ENCODE measurements around the gene ZMIZ1. TPM values are rescaled to one million over a fixed set of nuclear protein-coding genes. Genes with fewer than 3 reads are reported as not detected.
"Not testable (repeated sequence)": the region's sequence is repeated elsewhere in the genome, so short reads cannot be mapped to it uniquely, and the experiment has no call there.

ZMIZ1 gene
- total RNA-seq, 1 donor from 2014 or later, result 50.1 TPM

- DNase-seq (ENCODE audit: extremely low read depth, low read depth, low spot score), result no peak
Observed at GRCh38 chr10:79327090-79327457, 258.3 kb downstream of the ZMIZ1 start.

- no peak for DNase-seq (ENCODE audit: extremely low read depth, low read depth, low spot score)
Observed at GRCh38 chr10:79328147-79328701, 259.5 kb downstream of the ZMIZ1 start.

GRCh38 chr10:79328737-79329504, 260.2 kb downstream of the ZMIZ1 start:
- no peak for DNase-seq (ENCODE audit: extremely low read depth, low read depth, low spot score)

GRCh38 chr10:79329529-79329928, 260.8 kb downstream of the ZMIZ1 start:
- DNase-seq (ENCODE audit: extremely low read depth, low read depth, low spot score), result no peak

GRCh38 chr10:79331226-79331625, 262.5 kb downstream of the ZMIZ1 start:
- DNase-seq (ENCODE audit: extremely low read depth, low read depth, low spot score), result no peak

GRCh38 chr10:79331709-79332108, 262.9 kb downstream of the ZMIZ1 start:
- DNase-seq (ENCODE audit: extremely low read depth, low read depth, low spot score), result no peak

- DNase-seq (ENCODE audit: extremely low read depth, low read depth, low spot score), result not testable (repeated sequence)
Observed at GRCh38 chr10:79332610-79333315, 264.0 kb downstream of the ZMIZ1 start.

GRCh38 chr10:79333513-79333912, 264.7 kb downstream of the ZMIZ1 start:
- no peak for DNase-seq (ENCODE audit: extremely low read depth, low read depth, low spot score)

GRCh38 chr10:79334573-79334972, 265.8 kb downstream of the ZMIZ1 start:
- DNase-seq (ENCODE audit: extremely low read depth, low read depth, low spot score), result no peak

GRCh38 chr10:79335094-79335469, 266.3 kb downstream of the ZMIZ1 start:
- no peak for DNase-seq (ENCODE audit: extremely low read depth, low read depth, low spot score)

- no peak for DNase-seq (ENCODE audit: extremely low read depth, low read depth, low spot score)
Observed at GRCh38 chr10:79335470-79336235, 266.9 kb downstream of the ZMIZ1 start.

- DNase-seq (ENCODE audit: extremely low read depth, low read depth, low spot score), result no peak
Observed at GRCh38 chr10:79336276-79336675, 267.5 kb downstream of the ZMIZ1 start.

- DNase-seq (ENCODE audit: extremely low read depth, low read depth, low spot score), result no peak
Observed at GRCh38 chr10:79336739-79337138, 268.0 kb downstream of the ZMIZ1 start.

- DNase-seq (ENCODE audit: extremely low read depth, low read depth, low spot score), result not testable (repeated sequence)
Observed at GRCh38 chr10:79337783-79338469, 269.2 kb downstream of the ZMIZ1 start.

GRCh38 chr10:79339266-79339665, 270.5 kb downstream of the ZMIZ1 start:
- DNase-seq (ENCODE audit: extremely low read depth, low read depth, low spot score), result no peak

GRCh38 chr10:79340646-79341244, 272.0 kb downstream of the ZMIZ1 start:
- no peak for DNase-seq (ENCODE audit: extremely low read depth, low read depth, low spot score)

- no peak for DNase-seq (ENCODE audit: extremely low read depth, low read depth, low spot score)
Observed at GRCh38 chr10:79342295-79342761, 273.6 kb downstream of the ZMIZ1 start.

GRCh38 chr10:79342811-79343561, 274.2 kb downstream of the ZMIZ1 start:
- no peak for DNase-seq (ENCODE audit: extremely low read depth, low read depth, low spot score)

- no peak for DNase-seq (ENCODE audit: extremely low read depth, low read depth, low spot score)
Observed at GRCh38 chr10:79344502-79345195, 275.9 kb downstream of the ZMIZ1 start.
